ENCODE results near the gene SFMBT1.
A peak's percentile ranks its signal among the peaks of the same experiment; 100 is the strongest.

Gene SFMBT1, protein sequence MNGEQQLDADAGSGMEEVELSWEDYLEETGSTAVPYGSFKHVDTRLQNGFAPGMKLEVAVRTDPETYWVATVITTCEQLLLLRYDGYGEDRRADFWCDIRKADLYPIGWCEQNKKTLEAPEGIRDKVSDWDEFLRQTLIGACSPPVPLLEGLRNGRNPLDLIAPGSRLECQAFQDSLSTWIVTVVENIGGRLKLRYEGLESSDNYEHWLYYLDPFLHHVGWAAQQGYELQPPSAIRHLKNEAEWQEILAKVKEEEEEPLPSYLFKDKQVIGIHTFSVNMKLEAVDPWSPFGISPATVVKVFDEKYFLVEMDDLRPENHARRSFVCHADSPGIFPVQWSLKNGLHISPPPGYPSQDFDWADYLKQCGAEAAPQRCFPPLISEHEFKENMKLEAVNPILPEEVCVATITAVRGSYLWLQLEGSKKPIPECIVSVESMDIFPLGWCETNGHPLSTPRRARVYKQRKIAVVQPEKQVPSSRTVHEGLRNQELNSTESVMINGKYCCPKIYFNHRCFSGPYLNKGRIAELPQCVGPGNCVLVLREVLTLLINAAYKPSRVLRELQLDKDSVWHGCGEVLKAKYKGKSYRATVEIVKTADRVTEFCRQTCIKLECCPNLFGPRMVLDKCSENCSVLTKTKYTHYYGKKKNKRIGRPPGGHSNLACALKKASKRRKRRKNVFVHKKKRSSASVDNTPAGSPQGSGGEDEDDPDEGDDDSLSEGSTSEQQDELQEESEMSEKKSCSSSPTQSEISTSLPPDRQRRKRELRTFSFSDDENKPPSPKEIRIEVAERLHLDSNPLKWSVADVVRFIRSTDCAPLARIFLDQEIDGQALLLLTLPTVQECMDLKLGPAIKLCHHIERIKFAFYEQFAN

DNA sequence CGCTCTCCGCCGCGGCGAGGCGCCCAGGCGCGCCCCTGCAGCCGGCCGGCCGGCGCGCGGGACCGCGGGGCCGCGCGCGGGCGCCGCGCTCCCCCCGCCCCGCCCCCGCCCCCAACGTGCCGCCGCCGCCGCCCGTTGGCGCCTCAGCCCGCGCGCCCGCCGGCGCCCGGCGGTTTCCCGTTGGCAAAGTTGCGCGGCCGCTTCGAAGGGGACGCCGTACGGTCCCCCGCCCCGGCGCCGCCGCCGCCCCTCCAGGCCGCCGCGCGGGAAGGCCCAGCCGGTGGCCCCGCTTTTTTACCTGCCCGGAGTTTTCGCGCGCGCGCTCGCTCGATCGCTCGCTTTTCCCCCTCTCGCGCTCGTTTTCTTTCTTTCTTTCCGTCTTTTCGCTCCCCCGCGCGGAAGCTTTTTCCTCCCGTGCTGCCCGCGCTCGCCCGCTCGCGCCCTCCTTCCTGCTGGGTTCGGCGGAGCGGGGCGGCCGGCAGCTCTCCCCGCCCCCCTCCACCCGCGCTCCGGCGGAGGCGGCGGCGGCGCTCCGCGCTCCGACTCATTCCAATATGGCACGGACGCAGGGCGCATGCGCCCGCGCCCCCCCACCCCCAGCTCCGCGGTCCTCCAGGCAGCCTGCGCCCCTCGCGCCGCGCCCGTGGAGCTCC, at the start of gene SFMBT1:
SFMBT1 (minus strand) TSS at position 556 of the 653 bp plus-strand sequence. CDS start 76,945 bp downstream, outside the sequence.
- peak in 41 of 42 donors; percentile 24 to 87 (median 69) for DNase-seq

DNA sequence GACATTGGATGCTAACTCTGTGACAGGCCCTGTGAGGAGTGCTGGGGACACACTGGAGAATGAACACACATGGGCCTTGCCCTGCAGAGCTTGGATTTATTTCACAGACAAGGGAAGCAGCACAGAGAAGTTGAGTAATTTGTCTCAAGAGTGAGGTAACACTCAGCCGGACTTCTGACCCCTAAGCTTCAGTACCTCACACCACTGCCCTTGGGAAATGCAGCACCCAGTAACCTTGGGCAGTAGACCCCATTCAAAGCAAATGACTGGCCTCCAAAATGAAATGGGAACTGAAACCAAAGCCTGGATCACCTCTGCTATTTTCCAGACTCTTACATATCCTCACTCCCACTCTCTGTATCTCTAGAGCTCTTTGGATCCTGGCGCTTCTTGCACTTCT, 47.1 kb upstream of the SFMBT1 start:
- intact Hi-C loops (cut with DNase I), result no loop called here
- no peak for DNase-seq

More for the DNA sequence above, at the start of gene SFMBT1:
- intact Hi-C loops (cut with DNase I), result loop anchor here (5.0 kb wide), 1 partner anchor 358 kb away; the partner anchor contains the start of genes GNL3 and PBRM1

DNA sequence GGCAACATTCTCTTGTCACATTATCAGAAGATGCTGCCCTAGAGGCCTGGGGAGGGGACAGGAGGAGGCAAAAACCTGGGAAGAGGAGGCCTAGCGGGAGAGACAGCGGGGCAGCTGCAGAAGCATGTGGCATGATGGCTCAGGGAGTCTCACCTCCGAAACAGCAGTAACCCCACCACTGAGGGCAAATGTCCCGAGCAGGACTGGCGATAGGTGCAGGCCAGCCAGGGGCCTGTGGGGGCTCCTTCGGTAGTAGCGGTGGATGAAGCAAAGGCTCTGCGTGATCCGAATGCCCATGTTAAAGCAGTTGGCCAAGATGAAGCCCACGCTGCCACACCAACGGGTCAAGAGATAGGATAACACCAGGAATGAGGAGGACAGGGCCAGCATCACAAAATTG, 46.3 kb upstream of the SFMBT1 start:
- DNase-seq, result no peak
- intact Hi-C loops (cut with DNase I), result no loop called here

DNA sequence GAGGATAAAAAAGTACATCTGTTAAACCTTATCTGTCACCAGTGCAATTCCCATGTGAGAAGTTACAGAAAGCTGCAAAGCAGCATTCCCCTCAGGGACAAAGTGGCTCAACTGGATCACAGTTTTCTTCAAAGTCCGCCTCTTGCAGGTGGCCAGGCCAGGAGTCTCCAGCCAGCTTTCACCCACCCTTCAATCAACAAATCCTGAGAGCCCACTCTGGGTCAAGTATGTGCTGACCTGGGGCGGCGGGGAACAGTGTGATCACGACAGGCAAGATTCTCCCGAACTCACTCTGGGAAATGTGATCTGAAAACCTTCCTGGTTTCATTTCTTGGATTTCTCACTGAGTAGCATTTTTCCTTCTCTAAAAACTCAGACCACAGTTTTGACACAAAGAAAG, 45.1 kb upstream of the SFMBT1 start:
- DNase-seq, result no peak
- intact Hi-C loops (cut with DNase I), result no loop called here

DNA sequence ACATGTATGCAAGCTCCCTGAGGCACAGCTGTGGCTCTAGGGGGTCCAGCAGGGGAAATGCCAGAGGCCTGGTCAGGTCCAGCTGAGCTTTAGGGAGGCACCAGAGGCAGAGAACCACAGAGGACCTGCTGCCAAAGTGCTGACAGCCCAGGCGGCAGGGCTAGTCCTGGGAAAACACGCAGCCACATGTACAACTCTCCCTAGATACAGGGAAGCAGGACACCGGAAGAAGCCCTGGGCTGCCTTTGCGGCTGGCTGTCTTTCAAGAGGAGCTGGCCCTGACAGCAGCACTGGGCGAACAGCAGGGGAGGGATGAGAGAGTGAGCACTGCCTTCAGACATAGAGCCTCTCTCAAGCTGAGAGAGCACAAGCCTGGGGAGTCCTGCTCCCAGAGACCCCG, 43.6 kb upstream of the SFMBT1 start:
- peak in 7 of 42 donors; percentile 12 to 35 (median 29) for DNase-seq
- intact Hi-C loops (cut with DNase I), result no loop called here

DNA sequence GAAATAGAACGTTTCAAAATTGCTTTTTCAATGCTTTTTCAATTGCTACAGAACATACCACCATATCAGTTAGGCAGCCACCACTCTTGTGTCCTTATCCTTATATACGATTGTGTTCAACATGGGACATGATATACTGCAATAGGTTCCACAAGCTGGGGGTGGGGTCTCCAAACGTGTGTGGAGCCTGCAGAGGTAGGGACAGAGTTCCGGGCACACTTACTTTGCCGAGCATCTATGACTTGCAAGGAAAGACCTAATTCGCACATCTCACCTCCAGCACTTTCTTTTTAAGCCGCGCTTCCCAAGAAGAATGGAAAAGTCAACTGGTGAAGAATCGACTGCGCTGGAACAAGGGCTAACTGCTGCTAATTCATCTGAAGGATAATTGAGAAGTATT, 39.6 kb upstream of the SFMBT1 start:
- DNase-seq, result peak in 4 of 42 donors; percentile 0 to 18 (median 13)
- intact Hi-C loops (cut with DNase I), result no loop called here

DNA sequence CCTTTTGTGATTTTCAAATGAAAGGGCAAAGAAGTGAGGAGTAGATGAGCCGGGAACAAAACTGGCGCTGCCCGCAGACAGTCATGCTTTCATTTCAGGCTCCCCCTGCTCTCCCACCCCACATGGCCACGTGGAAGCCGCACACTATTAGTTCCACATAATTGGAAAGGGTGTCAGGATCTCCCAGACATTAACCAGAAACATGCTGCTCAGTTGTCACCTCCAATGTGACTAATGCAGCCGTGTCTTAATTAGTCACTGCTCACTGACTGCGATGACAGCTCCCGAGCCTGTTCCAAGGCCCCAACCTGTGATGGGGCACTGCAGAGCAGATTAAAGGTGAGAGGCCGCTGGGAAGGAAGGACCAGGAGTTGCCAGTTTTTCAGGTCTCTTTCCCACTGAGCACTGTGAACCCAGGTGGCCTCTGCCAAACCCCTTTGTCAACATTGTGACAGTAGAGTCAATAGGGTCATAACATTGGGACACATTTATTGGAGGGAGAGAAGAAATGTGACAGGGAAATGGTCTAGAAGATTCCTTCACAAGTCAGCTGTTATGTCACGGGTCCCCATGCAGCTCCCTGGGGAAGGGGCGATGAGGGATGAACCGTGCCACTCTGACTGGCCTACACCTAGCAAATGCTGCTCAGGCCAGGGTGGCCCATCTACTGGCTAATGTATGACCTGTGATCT, 38.6 kb upstream of the SFMBT1 start:
- DNase-seq, result peak in 41 of 42 donors; percentile 25 to 86 (median 58)
- intact Hi-C loops (cut with DNase I), result no loop called here

DNA sequence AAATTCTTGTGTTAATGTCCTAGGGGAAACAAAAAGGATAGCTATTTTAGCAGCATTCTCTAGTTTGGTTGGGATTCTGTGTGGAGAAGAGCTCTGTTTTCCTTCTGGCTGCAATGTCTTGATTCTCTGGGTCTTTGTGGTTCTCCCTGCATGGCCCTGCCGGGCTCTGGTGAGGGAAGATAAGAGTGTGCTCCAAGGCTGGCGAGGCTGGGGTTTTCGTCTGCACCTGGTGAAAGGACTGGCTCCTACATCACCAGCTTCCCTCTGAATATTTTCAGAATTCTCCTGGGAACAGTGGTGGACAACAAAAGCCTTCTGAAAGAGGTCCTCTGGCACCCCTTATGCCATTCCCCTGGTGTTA, 38.1 kb upstream of the SFMBT1 start:
- peak in 4 of 42 donors; percentile 11 to 40 (median 28) for DNase-seq
- intact Hi-C loops (cut with DNase I), result no loop called here

DNA sequence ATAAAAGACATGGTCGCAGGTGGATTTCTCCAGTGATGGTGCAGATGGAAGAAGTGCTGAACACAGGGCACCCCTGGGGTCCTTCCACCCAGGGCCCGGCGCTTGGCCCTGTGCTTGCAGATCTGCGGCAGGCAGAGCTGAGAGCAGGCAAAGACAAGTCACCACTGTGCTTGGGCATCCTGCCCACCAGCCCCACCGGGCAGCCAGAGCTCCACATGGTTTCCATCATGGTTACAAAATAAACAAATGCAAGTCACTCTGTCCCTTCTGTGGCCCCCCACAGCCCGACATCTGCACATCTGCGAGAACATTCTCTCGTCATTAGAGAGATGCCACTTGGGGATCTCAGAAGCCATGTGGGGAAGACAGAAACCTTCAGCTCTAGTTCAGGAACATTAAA, 37.6 kb upstream of the SFMBT1 start:
- intact Hi-C loops (cut with DNase I), result no loop called here
- DNase-seq, result peak in 33 of 42 donors; percentile 8 to 66 (median 40)

DNA sequence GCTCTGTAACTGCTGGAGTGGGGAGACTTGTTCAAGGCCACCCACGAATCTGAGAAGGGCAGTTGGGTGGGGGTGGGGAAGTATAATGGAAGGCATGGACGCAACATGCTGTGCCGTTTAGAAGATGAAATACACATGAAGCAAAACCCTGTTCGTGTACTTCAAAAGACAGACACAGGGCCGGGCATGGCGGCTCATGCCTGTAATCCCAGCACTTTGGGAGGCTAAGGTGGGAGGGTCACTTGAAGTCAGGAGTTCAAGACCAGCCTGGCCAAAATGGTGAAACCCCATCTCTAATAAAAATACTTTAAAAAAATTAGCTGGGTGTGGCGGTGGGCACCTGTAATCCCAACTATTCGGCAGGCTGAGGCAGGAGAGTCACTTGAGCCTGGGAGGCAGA, 36.9 kb upstream of the SFMBT1 start:
- intact Hi-C loops (cut with DNase I), result no loop called here
- peak in 1 of 42 donors; percentile 7 for DNase-seq

DNA sequence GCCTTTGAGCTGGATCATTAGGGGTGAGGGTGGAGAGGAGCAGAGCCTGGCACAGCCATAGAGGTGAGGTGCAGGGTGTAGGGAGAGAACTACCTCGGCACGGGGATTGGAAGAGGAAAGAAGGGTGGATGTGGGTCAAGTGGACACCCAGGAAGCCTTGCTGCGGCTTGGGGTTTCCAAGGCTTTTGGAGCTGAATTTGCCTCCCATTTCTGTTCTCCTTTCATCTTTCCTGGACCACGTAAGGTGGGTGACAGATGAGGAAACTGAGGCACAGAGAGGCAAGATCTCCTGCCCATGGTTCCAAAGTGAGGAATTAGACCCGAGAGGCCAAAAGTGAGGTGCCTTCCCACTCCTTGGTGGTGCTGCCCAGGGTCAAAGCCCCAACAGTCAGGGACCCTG, 35.4 kb upstream of the SFMBT1 start:
- intact Hi-C loops (cut with DNase I), result no loop called here
- DNase-seq, result no peak

DNA sequence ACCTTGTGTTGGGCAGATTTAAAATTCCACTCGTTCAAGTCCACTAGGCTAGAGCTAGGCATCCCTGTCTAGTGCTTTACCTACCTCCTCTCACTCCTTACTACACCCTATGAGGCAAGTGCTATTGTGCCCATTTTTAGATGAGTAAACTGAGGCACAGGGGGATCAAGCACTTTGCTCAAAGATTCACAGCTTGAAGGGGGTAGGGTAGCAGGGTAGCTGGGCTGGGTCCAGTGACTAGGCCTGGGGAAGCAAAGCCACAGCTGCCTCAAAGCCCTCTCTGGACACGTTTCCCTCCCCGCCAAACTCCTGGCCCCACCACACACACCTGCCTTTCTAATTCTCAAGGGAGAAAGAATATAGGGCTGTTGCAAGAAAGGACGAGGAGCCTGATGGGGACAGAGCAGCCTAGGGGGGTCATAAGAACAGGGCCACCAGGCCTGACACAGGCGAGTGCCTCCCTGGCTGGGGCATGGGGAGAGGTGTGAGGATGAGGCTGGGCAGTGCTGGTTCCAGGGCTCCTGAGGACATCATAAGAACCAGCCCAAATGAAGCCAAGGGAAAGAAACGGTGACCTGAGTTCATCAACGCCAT, 34.8 kb upstream of the SFMBT1 start:
- intact Hi-C loops (cut with DNase I), result no loop called here
- no peak for DNase-seq

DNA sequence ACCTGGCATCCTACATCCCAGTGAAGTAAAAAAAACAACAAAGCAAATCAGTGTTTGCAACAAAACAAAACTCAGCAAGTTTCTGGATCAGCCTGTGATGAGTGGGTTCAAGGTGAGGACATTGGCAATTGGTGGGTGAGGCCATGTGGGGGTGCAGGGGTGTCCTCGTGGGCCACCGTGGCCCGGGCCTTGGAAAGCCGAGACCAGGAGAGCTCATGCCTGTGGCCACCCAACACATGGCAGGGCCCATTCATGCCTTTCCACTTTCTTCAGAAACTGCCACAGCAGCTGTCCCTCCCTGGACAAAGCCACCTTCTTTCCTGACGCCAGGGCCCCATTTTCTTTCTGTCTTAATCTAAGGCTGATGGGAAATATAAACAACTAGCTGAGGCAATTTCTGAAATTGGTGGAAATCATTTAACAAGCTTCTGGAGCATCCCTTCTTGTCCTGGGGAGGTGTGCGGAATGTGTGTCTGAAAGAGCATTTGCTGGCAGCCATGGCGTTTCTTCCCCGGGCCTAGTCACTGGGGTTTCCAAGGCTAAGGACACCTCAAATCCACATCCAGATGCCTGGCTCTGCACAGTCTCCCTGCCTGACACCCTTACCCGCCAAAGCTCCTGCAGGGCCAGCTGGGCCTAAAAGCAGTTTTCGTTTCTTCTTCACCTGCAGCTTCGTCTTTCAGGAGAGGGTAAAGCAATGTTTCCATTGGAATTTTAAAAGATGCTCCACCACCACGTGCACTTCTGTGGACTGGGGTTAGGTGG, 34.1 kb upstream of the SFMBT1 start:
- DNase-seq, result no peak
- intact Hi-C loops (cut with DNase I), result loop anchor here (10.0 kb wide), 1 partner anchor 235 kb away; no protein-coding TSS in a partner anchor

DNA sequence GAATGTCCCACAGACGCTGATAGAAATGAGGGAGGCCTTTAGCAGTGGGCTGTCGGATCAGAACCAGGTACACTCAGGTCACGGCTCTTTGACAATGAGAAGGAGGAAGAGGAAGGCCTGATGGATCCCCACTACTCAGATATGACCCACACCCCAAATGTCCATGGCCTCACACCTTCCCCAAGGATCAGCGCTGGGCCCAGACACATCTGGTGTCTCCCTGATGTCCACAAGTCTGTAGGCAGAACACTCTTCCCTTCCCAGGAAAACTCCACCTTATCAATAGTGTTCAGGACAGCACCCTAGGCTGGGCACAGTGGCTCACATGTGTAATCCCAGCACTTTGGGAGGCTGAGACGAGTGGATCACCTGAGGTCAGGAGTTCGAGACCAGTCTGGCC, 33.3 kb upstream of the SFMBT1 start:
- intact Hi-C loops (cut with DNase I), result loop anchor here (10.0 kb wide), 1 partner anchor 234 kb away; no protein-coding TSS in a partner anchor
- DNase-seq, result peak in 1 of 42 donors; percentile 15

DNA sequence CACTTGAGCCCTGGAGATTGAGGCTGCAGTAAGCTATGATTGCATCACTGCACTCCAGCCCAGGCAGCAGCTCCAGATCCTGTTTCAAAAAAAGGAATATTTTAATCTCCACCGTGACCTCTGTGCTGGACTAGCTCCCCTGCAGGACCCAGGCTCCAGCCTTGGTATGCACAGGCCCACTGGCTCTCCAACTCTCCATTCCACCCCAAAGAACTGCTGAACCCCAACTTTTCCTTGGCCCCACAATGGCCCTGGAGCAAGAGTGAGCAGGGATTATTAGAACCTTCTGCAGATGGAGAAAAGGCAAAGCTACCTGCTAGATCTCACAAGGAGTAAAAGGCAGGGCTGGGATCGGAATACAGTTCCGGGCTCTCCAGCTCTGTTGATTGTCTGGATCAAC, 32.8 kb upstream of the SFMBT1 start:
- peak in 1 of 42 donors; percentile 15 for DNase-seq
- intact Hi-C loops (cut with DNase I), result loop anchor here (10.0 kb wide), 1 partner anchor 234 kb away; no protein-coding TSS in a partner anchor

DNA sequence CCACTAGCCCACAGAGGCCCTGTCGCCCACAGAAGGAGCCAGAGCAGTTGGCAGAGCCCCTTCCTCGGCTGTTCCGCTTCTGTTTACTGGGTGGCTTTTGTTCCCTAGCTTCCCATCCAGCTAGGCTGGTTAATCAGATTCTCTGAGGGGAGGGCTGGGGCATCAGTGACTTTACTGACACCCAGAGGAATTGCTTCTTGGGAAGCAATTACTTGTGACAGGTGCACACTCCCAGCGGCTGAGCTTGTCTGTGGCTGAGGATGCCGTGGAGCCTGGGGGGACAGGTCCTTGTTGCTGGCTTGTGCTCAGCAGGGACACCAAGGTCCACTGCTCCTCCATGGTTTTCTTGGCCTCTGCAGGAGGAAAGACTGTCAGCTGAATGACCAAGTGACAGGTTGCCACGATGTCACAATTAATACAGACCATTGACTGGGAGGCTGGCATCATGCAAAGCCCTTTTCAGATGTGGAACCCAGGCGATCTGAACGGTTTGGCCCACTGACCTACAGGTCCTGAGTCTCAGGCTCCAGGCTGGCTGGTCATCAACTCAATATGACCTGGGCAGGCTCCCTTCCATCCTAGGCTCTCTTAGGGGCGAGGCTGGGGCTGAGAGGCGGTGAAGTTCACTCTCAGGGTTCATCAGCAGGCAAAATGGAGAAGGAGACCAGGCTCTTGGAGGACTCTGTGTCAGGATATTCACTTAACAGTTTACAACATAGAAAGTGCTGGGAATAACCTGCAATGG, 31.8 kb upstream of the SFMBT1 start:
- intact Hi-C loops (cut with DNase I), result loop anchor here (10.0 kb wide), 1 partner anchor 233 kb away; no protein-coding TSS in a partner anchor
- peak in 1 of 42 donors; percentile 19 for DNase-seq

DNA sequence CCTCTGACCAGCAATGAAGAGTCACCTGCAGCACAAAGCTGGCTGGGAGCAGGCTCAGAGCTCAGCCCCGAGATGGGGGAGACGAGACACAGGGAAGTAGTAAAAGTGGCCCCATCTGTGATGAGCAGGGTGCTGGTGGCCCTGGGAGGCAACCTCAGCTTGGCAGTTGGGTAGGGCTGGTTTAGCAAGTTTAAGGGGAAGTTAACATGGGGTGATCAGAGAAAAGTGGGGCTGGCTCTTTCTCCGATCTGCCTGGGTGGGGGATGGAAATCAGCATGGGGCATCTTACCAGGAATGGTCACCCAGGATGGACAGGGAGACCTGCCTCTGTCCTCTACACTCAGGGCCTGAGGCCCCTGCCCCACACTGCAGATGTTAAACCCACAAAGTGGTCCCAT, 29.9 kb upstream of the SFMBT1 start:
- intact Hi-C loops (cut with DNase I), result loop anchor here (10.0 kb wide), 1 partner anchor 231 kb away; no protein-coding TSS in a partner anchor
- peak in 2 of 42 donors; percentile 13 to 16 for DNase-seq

All from head of caudate nucleus (tissue), 42 donors.